LHCN-M2 (cell line): ENCODE data around the gene ABCC5. TPM values are rescaled to one million over a fixed set of nuclear protein-coding genes. Genes with fewer than 3 reads are reported as not detected.
"Not testable (repeated sequence)": the region's sequence is repeated elsewhere in the genome, so short reads cannot be mapped to it uniquely, and the experiment has no call there.

Experiments used
- DNase-seq: peaks from one replicate; pipeline ENCODE4 v3.0.0-alpha.2; 2012; ENCODE audit warnings: low read depth
- total RNA-seq: library from RNA; depleted of rRNA; stranded (reverse); fragments of >200 nt; gene quantifications from 2 replicates; pipeline ENCODE4 v1.2.3, GENCODE V29; 2014; rRNA removed

ABCC5 gene
- total RNA-seq, 1 experiment from 2014 or later: 26.7 TPM

GRCh38 chr3:183895296-183895695, 122.4 kb downstream of the ABCC5 start:
- DNase-seq: peak; percentile 49

DNA sequence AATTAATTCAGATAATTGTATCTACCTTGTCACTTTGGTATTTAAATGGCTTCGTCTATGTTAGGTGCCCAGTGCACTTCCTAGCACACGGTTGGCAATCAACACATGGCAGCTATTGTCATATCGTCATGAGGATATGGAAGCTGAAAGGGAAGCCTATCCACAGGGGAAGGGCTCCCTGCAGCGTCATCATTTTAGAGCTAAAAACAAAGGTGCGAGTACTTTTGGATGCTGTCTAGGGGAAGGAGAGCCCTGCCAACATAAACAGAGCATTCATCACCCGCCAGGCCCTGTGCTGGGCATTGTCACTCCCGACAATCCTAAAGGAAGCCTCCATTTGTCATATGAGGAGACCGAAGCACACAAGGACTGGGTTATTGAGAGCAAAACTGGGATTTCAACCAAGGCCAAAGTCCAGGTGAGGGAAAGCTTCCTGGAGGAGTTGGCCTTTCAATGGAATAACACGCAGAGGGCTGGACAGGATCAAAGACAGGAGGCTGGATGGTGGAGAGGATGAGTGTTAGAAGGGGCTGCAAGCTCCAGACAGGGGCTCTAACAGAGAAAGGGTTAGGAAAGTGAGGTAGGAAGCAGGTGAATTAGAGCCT, 125.0 kb downstream of the ABCC5 start:
- no peak for DNase-seq

- no peak for DNase-seq
These were observed 131.9 kb downstream of the ABCC5 start for GRCh38 chr3:183885766-183886165.

DNA sequence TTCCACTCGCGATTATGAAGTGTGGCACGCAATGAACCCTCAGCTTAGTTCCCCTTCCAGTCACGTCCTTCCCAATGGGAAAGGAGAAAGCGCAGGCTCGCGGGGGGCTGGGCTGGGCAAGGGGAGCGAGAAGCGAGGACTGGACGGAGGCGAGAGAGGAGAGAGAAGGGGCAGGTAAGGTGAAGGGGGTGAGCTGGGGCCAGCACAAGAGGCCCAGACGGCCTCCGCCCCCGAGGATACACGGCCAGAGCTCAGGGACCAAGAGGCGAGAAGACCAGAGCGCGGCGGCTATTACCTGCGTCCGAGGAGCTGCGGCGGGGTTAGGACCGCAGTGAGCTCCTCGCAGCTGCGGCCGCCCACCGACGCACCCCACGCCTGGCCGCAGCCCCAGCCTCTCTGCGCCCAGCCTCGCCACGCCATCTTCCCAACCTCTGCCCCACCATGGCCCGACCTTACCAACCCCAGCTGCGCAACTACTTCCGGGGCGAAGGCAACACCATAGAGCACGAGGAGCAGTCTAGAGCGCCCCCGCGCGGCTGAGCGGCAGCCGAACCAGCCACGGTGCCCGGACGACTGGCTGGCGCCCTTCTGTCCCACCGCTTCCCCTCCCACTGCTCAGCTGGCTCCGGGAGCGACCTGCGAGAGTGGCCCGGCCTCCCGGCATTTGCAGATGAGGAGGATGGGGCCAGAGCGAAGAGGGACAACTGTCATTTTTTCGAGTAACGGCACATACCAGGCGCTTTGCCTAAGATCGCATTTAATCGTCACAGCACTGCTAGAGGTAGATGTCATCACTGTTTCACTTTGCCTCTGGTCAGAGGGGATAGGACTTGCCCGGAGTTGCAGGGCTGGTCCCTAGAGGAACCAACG, 133.0 kb downstream of the ABCC5 start, which contains the start of gene PARL:
TSS of gene PARL (minus strand) at position 454 of the 870 bp plus-strand sequence. CDS start at position 420, 34 bp downstream.
- DNase-seq: peak; percentile 90

DNA sequence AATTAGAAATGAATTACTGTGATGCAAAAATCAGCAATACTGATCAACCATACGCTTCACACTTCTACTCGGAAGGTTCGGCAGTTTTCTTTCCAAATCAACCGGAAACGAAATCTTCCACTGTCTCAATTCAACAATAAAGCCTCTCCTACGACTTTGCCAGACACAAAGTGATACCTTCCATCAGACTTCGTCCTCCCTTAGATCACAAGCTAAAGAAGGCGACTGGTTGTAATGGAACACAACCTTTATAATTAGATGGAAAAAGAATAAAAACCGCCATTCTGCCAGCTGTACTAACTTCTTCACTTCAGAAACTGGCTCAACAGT, 133.6 kb downstream of the ABCC5 start:
- DNase-seq: no peak

DNA sequence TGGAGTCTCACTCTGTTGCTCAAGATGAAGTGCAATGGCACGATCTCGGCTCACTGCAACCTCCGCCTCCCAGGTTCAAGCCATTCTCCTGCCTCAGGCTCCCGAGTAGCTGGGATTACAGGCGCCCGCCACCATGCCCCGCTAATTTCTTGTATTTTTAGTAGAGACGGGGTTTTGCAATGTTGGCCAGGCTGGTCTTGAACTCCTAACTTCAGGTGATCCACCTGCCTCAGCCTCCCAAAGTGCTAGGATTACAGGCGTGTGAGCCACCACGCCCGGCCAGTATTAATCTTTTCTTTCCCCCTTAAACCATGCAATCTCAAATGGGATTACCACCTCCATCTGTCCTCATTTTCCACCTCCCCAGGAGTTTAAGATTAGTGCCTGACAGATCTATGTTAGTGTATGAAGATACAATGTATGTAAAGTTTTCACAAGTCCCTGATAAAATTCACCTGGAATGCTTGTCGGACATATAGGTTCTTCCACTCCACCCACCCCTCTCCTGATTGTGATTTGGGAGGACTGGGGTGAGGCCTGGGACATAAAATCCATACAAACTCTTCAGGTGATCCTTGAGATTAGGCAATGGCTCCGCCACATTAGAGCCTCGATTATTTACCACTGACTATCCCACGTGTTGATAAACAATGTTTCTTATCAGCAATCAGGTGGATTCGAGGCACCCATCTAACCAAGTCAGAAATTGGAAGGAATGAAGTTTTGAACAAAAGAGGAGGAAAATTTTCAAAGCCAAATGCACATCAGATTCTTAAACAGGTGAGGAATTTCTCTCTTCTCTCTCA, 134.2 kb downstream of the ABCC5 start:
- DNase-seq: no peak

DNA sequence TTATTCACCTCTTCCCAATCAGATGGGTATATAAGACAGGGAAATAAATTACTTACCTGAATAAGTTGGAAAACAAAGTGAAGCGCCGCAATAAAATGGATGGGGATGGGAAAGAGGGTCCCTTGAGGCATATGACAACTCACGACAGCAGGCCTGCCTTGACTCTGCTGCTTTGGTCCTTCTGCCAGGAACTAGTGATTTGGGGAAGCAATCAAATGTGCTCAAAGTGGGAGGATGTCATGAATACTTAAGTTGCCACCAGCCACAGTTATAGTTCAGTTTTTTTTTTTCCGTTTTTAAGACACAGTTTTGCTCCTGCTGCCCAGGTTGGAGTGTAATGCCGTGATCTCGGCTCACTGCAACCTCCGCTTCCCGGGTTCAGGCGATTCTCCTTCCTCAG, 137.6 kb downstream of the ABCC5 start:
- no peak for DNase-seq

DNA sequence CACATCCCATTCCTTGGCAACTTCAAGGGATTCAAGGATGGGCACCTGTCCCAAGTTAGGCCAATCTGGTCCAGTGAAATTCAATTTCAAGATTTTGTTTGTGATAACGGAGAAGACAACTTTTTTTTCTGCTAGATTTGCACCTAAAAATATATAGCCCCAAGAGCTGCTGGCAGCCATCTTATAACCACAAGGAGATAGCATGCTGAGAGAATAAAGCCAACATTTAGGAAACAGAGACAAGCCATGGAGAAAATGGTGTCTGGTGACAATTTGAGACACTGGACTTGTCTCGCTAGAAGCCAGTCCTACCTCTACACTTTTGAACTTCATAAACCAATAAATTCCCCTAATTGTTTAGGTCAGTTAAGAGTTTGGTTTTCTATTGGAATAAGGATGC, 138.4 kb downstream of the ABCC5 start:
- DNase-seq: no peak

DNA sequence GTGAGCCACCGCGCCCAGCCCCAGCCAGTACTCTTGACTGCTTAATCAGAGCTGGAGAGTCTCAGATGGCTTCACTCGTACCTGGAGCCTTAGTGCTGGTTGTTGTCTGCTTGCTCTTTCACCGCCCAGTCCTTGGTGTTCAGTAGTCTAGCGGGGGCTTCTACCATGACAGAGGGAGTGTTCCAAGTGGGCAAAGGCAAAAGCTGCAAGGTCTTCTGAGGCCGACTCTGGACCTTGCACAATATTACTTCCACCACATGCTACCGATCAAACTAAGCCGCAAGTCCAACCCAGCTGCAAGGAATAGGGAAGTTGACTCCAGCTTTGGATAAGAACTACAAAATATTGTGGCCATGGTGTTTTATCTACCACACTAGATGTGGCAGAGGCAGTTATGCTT, 139.6 kb downstream of the ABCC5 start:
- no peak for DNase-seq

DNA sequence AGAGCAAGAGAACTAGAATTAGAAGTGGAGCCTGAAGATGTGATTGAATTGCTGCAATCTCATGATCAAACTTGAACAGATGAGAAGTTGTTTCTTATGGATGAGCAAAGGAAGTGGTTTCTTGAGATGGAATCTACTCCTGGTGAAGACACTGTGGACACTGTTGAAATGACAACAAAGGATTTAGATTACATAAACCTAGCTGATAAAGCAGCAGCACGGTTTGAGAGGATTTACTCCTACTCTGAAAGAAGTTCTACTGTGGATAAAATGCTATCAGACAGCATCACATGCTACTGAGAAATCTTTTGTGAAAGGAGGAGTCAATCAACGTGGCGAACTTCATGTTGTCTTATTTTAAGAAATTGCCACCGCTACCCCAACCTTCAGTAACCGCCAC, 140.5 kb downstream of the ABCC5 start:
- DNase-seq: not testable (repeated sequence)

GRCh38 chr3:183875411-183875810, 142.3 kb downstream of the ABCC5 start:
- DNase-seq: no peak

GRCh38 chr3:183873914-183874313, 143.8 kb downstream of the ABCC5 start:
- no peak for DNase-seq

GRCh38 chr3:183871541-183871940, 146.1 kb downstream of the ABCC5 start:
- DNase-seq: no peak

- DNase-seq: no peak
These were observed 147.1 kb downstream of the ABCC5 start for GRCh38 chr3:183870563-183870962.

Other genes starting within 250 kb of the ABCC5 start
- 3.1 and 4.6 TPM in 2 replicates for gene MAP6D1, start 192.3 kb downstream of the ABCC5 start, total RNA-seq
- 38.5 and 54.2 TPM in 2 replicates for gene PARL, start 133.0 kb downstream of the ABCC5 start, total RNA-seq
- gene HTR3D, start 13.9 kb upstream of the ABCC5 start, total RNA-seq: not detected in 2 replicates
- not detected in 2 replicates for gene HTR3C, start 35.2 kb upstream of the ABCC5 start, total RNA-seq
- not detected in 2 replicates for gene HTR3E, start 79.2 kb upstream of the ABCC5 start, total RNA-seq
- gene EIF2B5, start 117.5 kb upstream of the ABCC5 start, total RNA-seq: 35.4 and 40.8 TPM in 2 replicates
- gene DVL3, start 137.5 kb upstream of the ABCC5 start, total RNA-seq: 50.1 and 63.5 TPM in 2 replicates
- gene AP2M1, start 157.0 kb upstream of the ABCC5 start, total RNA-seq: 569 and 621 TPM in 2 replicates
- 34.8 and 45.4 TPM in 2 replicates for gene ABCF3, start 168.3 kb upstream of the ABCC5 start, total RNA-seq
- not detected in 2 replicates for gene VWA5B2, start 211.7 kb upstream of the ABCC5 start, total RNA-seq
- 71.4 and 77.7 TPM in 2 replicates for gene ALG3, start 231.1 kb upstream of the ABCC5 start, total RNA-seq
- 2.9 and 5.2 TPM in 2 replicates for gene EEF1AKMT4, start 231.8 kb upstream of the ABCC5 start, total RNA-seq
- gene CAMK2N2, start 243.7 kb upstream of the ABCC5 start, total RNA-seq: 0.69 TPM in 1 of 2 replicates, not detected in the other